ENCODE results near the gene TICRR.

GRCh38 chr15:89645680-89646079, 70.4 kb downstream of the TICRR start:
- no peak for TF ChIP-seq POLR2A (IDR thresholded peaks at IDR 0.05)
- no peak for TF ChIP-seq CTCF (IDR thresholded peaks at IDR 0.05)

Data from ovary (tissue), 3 donors.